ENCODE data around the gene MMP20.

The MMP20 gene

GRCh38 chr11:102614485-102614884 lies 10.6 kb downstream of the MMP20 start:
- DNase-seq (ENCODE audit: low spot score) = no peak
- Histone ChIP-seq H3K4me1 (ENCODE audit: control insufficient read depth in 2 of 2, insufficient read depth in 1 of 2, low read depth in 1 of 2, low read length in 2 of 2) (peaks cover 0 to 14% of the 10 kb centered on the region in 2 donors), H3K4me3 (ENCODE audit: low read length in 2 of 2) (no peak overlapping the region), H3K23ac (ENCODE audit: low read depth, low read length, poor library complexity) (no peak overlapping the region), H2BK15ac (ENCODE audit: low read length) (no peak overlapping the region), H2BK5ac (ENCODE audit: low read length) (no peak overlapping the region), H4K91ac (ENCODE audit: low read depth, low read length, poor library complexity) (no peak overlapping the region), H3K14ac (ENCODE audit: low read length) (no peak overlapping the region), H2AFZ (ENCODE audit: low read length) (no peak overlapping the region), H4K8ac (ENCODE audit: low read depth, low read length) (no peak overlapping the region), H3K18ac (ENCODE audit: low read length) (no peak overlapping the region), H3K4ac (ENCODE audit: low read length) (no peak overlapping the region), H3K4me2 (ENCODE audit: insufficient read depth, low read length, poor library complexity, severe bottlenecking) (no peak overlapping the region), H2BK120ac (ENCODE audit: low read depth, low read length) (no peak overlapping the region), H3K27ac (replicated peaks; ENCODE audit: low read length) (no peak overlapping the region), H2BK12ac (ENCODE audit: low read length) (no peak overlapping the region), H3K79me1 (ENCODE audit: low read depth, low read length) (no peaks in the 10 kb centered on the region), H3K27me3 (ENCODE audit: control insufficient read depth in 3 of 3, insufficient read depth in 3 of 3, low read depth in 1 of 3, low read length in 3 of 3) (no peaks in the 10 kb centered on the region), H2AK5ac (ENCODE audit: low read depth, low read length) (no peak overlapping the region), H3K9ac (ENCODE audit: low read depth, low read length, poor library complexity) (no peak overlapping the region), H3K36me3 (replicated peaks in 1 of 2; ENCODE audit: control insufficient read depth in 2 of 2, insufficient read depth in 2 of 2, low read length in 2 of 2) (no peaks in the 10 kb centered on the region), H3K9me3 (replicated peaks in 1 of 2; ENCODE audit: control insufficient read depth in 2 of 2, insufficient read depth in 1 of 2, low read depth in 1 of 2, low read length in 2 of 2) (no peaks in the 10 kb centered on the region)
- WGBS, 2 donors (ENCODE audit: extremely low coverage in 2 of 2, insufficient read length in 2 of 2, insufficient replicate concordance in 1 of 2) = no CpG with 5 or more reads among the region's 2 CpGs

DNA sequence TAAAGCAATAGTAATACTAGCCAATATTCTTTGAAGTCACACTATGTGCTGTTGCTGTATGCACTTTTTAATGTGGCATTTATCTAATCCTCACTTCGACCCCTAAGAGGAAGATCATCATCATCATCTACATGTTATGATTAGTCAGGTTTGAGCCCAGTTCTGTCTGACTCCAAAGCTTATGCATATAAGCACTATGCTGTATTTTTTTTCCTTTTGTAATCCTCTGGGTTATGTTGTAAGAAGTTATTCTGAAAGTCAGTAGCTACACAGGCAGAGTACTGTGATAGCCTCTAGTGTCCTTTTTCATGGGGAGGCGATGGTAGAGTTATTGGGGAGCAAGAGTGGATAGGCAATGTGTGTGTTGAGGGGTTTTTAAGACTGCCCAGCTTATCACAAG lies 11.1 kb downstream of the MMP20 start:
- Histone ChIP-seq H2AFZ (ENCODE audit: low read length) (no peak overlapping the region), H3K36me3 (replicated peaks in 1 of 2; ENCODE audit: control insufficient read depth in 2 of 2, insufficient read depth in 2 of 2, low read length in 2 of 2) (no peaks in the 10 kb centered on the region), H2BK12ac (ENCODE audit: low read length) (no peak overlapping the region), H3K27ac (replicated peaks; ENCODE audit: low read length) (no peak overlapping the region), H3K9ac (ENCODE audit: low read depth, low read length, poor library complexity) (no peak overlapping the region), H2BK120ac (ENCODE audit: low read depth, low read length) (no peak overlapping the region), H3K23ac (ENCODE audit: low read depth, low read length, poor library complexity) (no peak overlapping the region), H2BK5ac (ENCODE audit: low read length) (no peak overlapping the region), H4K91ac (ENCODE audit: low read depth, low read length, poor library complexity) (no peak overlapping the region), H3K4ac (ENCODE audit: low read length) (no peak overlapping the region), H3K4me3 (ENCODE audit: low read length in 2 of 2) (no peak overlapping the region), H3K4me2 (ENCODE audit: insufficient read depth, low read length, poor library complexity, severe bottlenecking) (no peak overlapping the region), H3K14ac (ENCODE audit: low read length) (no peak overlapping the region), H3K9me3 (replicated peaks in 1 of 2; ENCODE audit: control insufficient read depth in 2 of 2, insufficient read depth in 1 of 2, low read depth in 1 of 2, low read length in 2 of 2) (no peaks in the 10 kb centered on the region), H4K8ac (ENCODE audit: low read depth, low read length) (no peak overlapping the region), H2BK15ac (ENCODE audit: low read length) (no peak overlapping the region), H3K27me3 (ENCODE audit: control insufficient read depth in 3 of 3, insufficient read depth in 3 of 3, low read depth in 1 of 3, low read length in 3 of 3) (no peaks in the 10 kb centered on the region), H2AK5ac (ENCODE audit: low read depth, low read length) (no peak overlapping the region), H3K4me1 (ENCODE audit: control insufficient read depth in 2 of 2, insufficient read depth in 1 of 2, low read depth in 1 of 2, low read length in 2 of 2) (peaks cover 0 to 14% of the 10 kb centered on the region in 2 donors), H3K79me1 (ENCODE audit: low read depth, low read length) (no peaks in the 10 kb centered on the region), H3K18ac (ENCODE audit: low read length) (no peak overlapping the region)
- DNase-seq (ENCODE audit: low spot score) = no peak
- WGBS, 2 donors (ENCODE audit: extremely low coverage in 2 of 2, insufficient read length in 2 of 2, insufficient replicate concordance in 1 of 2) = no CpG with 5 or more reads among the region's 2 CpGs

DNA sequence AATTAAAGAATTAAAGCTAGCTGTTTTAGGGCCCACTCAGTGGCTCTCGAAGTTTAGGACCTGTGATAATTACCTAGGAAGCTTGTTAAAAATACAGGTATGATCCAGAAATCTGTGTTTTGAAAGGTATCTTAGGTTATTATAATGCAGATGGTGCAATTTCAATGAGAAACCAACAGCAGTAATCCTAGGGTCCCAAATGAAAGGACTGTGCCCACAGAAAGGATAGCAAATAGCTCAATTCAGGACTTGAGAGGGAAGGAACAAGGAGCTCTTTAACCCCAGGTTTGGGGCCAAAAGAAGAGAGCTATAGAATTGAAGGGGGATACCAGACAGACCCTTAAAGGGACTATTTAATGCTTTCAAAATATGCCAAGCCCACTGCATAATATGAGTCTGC lies 11.7 kb downstream of the MMP20 start:
- H3K18ac ChIP-seq (ENCODE audit: low read length) = no peak overlapping the region

DNA sequence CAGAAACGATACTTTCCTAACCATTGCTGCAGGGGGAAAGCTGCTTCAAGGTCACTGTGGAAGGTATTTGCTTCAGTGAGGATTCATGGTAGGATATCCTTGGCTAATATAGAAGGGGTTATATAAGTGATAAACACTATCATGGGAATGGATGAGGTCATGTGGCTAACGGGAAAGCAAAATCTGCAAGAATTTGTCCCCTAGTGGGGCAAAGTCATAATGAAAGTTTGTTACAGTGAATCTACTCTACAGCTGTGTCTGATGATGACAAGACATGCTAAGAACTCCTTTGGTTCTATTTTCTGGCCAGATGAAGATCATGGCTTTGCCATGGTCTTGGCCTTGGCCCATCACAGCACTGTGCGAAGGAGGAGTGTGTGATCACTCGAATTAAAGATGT lies 13.8 kb downstream of the MMP20 start:
- Histone ChIP-seq H3K4me3 (ENCODE audit: low read length in 2 of 2) (no peak overlapping the region), H3K14ac (ENCODE audit: low read length) (no peak overlapping the region), H2AFZ (ENCODE audit: low read length) (no peak overlapping the region), H2BK120ac (ENCODE audit: low read depth, low read length) (no peak overlapping the region), H3K36me3 (replicated peaks in 1 of 2; ENCODE audit: control insufficient read depth in 2 of 2, insufficient read depth in 2 of 2, low read length in 2 of 2) (no peaks in the 10 kb centered on the region), H2AK5ac (ENCODE audit: low read depth, low read length) (no peak overlapping the region), H3K4me1 (ENCODE audit: control insufficient read depth in 2 of 2, insufficient read depth in 1 of 2, low read depth in 1 of 2, low read length in 2 of 2) (peaks cover 0 to 9% of the 10 kb centered on the region in 2 donors), H2BK15ac (ENCODE audit: low read length) (no peak overlapping the region), H4K91ac (ENCODE audit: low read depth, low read length, poor library complexity) (no peak overlapping the region), H2BK5ac (ENCODE audit: low read length) (no peak overlapping the region), H3K18ac (ENCODE audit: low read length) (no peak overlapping the region), H3K9ac (ENCODE audit: low read depth, low read length, poor library complexity) (no peak overlapping the region), H3K27me3 (ENCODE audit: control insufficient read depth in 3 of 3, insufficient read depth in 3 of 3, low read depth in 1 of 3, low read length in 3 of 3) (no peaks in the 10 kb centered on the region), H3K23ac (ENCODE audit: low read depth, low read length, poor library complexity) (no peak overlapping the region), H3K4me2 (ENCODE audit: insufficient read depth, low read length, poor library complexity, severe bottlenecking) (no peak overlapping the region), H3K79me1 (ENCODE audit: low read depth, low read length) (no peaks in the 10 kb centered on the region), H3K4ac (ENCODE audit: low read length) (no peak overlapping the region), H3K27ac (replicated peaks; ENCODE audit: low read length) (no peak overlapping the region), H4K8ac (ENCODE audit: low read depth, low read length) (no peak overlapping the region), H2BK12ac (ENCODE audit: low read length) (no peak overlapping the region), H3K9me3 (replicated peaks in 1 of 2; ENCODE audit: control insufficient read depth in 2 of 2, insufficient read depth in 1 of 2, low read depth in 1 of 2, low read length in 2 of 2) (no peaks in the 10 kb centered on the region)
- WGBS, 2 donors (ENCODE audit: extremely low coverage in 2 of 2, insufficient read length in 2 of 2, insufficient replicate concordance in 1 of 2) = no CpG with 5 or more reads among the region's 4 CpGs
- no peak for DNase-seq (ENCODE audit: low spot score)

More for the DNA sequence above, 11.7 kb downstream of the MMP20 start:
- no peak overlapping the region for H2BK5ac ChIP-seq (ENCODE audit: low read length)
- H3K4ac ChIP-seq (ENCODE audit: low read length) = no peak overlapping the region
- H3K4me1 ChIP-seq (ENCODE audit: control insufficient read depth in 2 of 2, insufficient read depth in 1 of 2, low read depth in 1 of 2, low read length in 2 of 2) = peaks cover 0 to 12% of the 10 kb centered on the region in 2 donors
- H2BK15ac ChIP-seq (ENCODE audit: low read length) = no peak overlapping the region
- H3K27me3 ChIP-seq (ENCODE audit: control insufficient read depth in 3 of 3, insufficient read depth in 3 of 3, low read depth in 1 of 3, low read length in 3 of 3) = no peaks in the 10 kb centered on the region
- WGBS, 2 donors (ENCODE audit: extremely low coverage in 2 of 2, insufficient read length in 2 of 2, insufficient replicate concordance in 1 of 2) = no CpG with 5 or more reads among the region's 1 CpG
- no peak overlapping the region for H4K8ac ChIP-seq (ENCODE audit: low read depth, low read length)
- no peak overlapping the region for H3K23ac ChIP-seq (ENCODE audit: low read depth, low read length, poor library complexity)
- H2AFZ ChIP-seq (ENCODE audit: low read length) = peak overlapping the region; percentile 27
- H3K14ac ChIP-seq (ENCODE audit: low read length) = no peak overlapping the region
- DNase-seq (ENCODE audit: low spot score) = no peak
- H2BK12ac ChIP-seq (ENCODE audit: low read length) = no peak overlapping the region
- no peak overlapping the region for H2AK5ac ChIP-seq (ENCODE audit: low read depth, low read length)
- H4K91ac ChIP-seq (ENCODE audit: low read depth, low read length, poor library complexity) = no peak overlapping the region
- H3K9me3 ChIP-seq (replicated peaks in 1 of 2; ENCODE audit: control insufficient read depth in 2 of 2, insufficient read depth in 1 of 2, low read depth in 1 of 2, low read length in 2 of 2) = no peaks in the 10 kb centered on the region
- H2BK120ac ChIP-seq (ENCODE audit: low read depth, low read length) = no peak overlapping the region
- no peak overlapping the region for H3K4me3 ChIP-seq (ENCODE audit: low read length in 2 of 2)
- H3K36me3 ChIP-seq (replicated peaks in 1 of 2; ENCODE audit: control insufficient read depth in 2 of 2, insufficient read depth in 2 of 2, low read length in 2 of 2) = no peaks in the 10 kb centered on the region
- H3K27ac ChIP-seq (replicated peaks; ENCODE audit: low read length) = no peak overlapping the region
- no peak overlapping the region for H3K4me2 ChIP-seq (ENCODE audit: insufficient read depth, low read length, poor library complexity, severe bottlenecking)
- no peak overlapping the region for H3K9ac ChIP-seq (ENCODE audit: low read depth, low read length, poor library complexity)
- H3K79me1 ChIP-seq (ENCODE audit: low read depth, low read length) = no peaks in the 10 kb centered on the region
